ENCODE measurements around the gene MS4A4E.
A peak's percentile ranks its signal among the peaks of the same experiment; 100 is the strongest.
"Not testable (repeated sequence)": the region's sequence is repeated elsewhere in the genome, so short reads cannot be mapped to it uniquely, and the experiment has no call there.

The MS4A4E gene

GRCh38 chr11:60204922-60205321, 38.0 kb downstream of the MS4A4E start:
- H3K27me3 ChIP-seq (ENCODE audit: control insufficient read depth in 1 of 2, insufficient read depth in 1 of 2, low read length in 2 of 2), result no peaks in the 10 kb centered on the region
- H2BK5ac ChIP-seq (ENCODE audit: low read depth, low read length, poor library complexity, severe bottlenecking), result no peak overlapping the region
- H2AK5ac ChIP-seq (ENCODE audit: low read length, severe bottlenecking), result no peak overlapping the region
- H2BK120ac ChIP-seq (ENCODE audit: low read depth, low read length), result no peak overlapping the region
- H3K9me3 ChIP-seq (ENCODE audit: control insufficient read depth, low read length), result no peaks in the 10 kb centered on the region
- no peak overlapping the region for H3K27ac ChIP-seq (ENCODE audit: low read length, poor library complexity, severe bottlenecking)
- no peaks in the 10 kb centered on the region for H3K79me1 ChIP-seq (replicated peaks; ENCODE audit: low read length, poor library complexity, severe bottlenecking)
- no peak overlapping the region for H3K23ac ChIP-seq (ENCODE audit: low read length in 2 of 2)
- H4K91ac ChIP-seq (ENCODE audit: low read length), result no peak overlapping the region
- no peak overlapping the region for H3K4ac ChIP-seq (ENCODE audit: low read depth in 1 of 2, low read length in 2 of 2)
- 100% methylated on average over 2 of the region's 4 CpGs for WGBS
- H3K36me3 ChIP-seq (ENCODE audit: control insufficient read depth in 1 of 2, insufficient read depth in 2 of 2, low read depth in 1 of 2, low read length in 2 of 2), result no peaks in the 10 kb centered on the region
- H4K8ac ChIP-seq (ENCODE audit: low read length), result no peak overlapping the region
- H3K4me3 ChIP-seq (ENCODE audit: insufficient read depth in 1 of 2, low read depth in 1 of 2, low read length in 2 of 2), result no peak overlapping the region
- no peak overlapping the region for H3K4me2 ChIP-seq (ENCODE audit: low read length, poor library complexity, severe bottlenecking)
- H3K4me1 ChIP-seq (ENCODE audit: control insufficient read depth, insufficient read depth, low read depth, low read length), result no peaks in the 10 kb centered on the region
- no peak overlapping the region for H3K9ac ChIP-seq (ENCODE audit: low read length)
- no peak for DNase-seq
- no peak overlapping the region for H3K14ac ChIP-seq (ENCODE audit: low read length in 2 of 2)
- H2AFZ ChIP-seq (ENCODE audit: low read depth, low read length), result no peak overlapping the region
- H3K18ac ChIP-seq (ENCODE audit: low read depth in 1 of 2, low read length in 2 of 2), result no peak overlapping the region
- no peak overlapping the region for H2BK12ac ChIP-seq (ENCODE audit: low read length in 2 of 2)
- H2BK15ac ChIP-seq (ENCODE audit: low read depth, poor library complexity, severe bottlenecking), result no peak overlapping the region

GRCh38 chr11:60201334-60201733, 41.6 kb downstream of the MS4A4E start:
- H3K18ac ChIP-seq (ENCODE audit: low read depth in 1 of 2, low read length in 2 of 2); H3K4me1 ChIP-seq (ENCODE audit: control insufficient read depth, insufficient read depth, low read depth, low read length); H3K36me3 ChIP-seq (ENCODE audit: control insufficient read depth in 1 of 2, insufficient read depth in 2 of 2, low read depth in 1 of 2, low read length in 2 of 2); H3K9me3 ChIP-seq (ENCODE audit: control insufficient read depth, low read length); H3K23ac ChIP-seq (ENCODE audit: low read length in 2 of 2); H4K91ac ChIP-seq (ENCODE audit: low read length); H3K4ac ChIP-seq (ENCODE audit: low read depth in 1 of 2, low read length in 2 of 2); H2BK12ac ChIP-seq (ENCODE audit: low read length in 2 of 2); H2BK5ac ChIP-seq (ENCODE audit: low read depth, low read length, poor library complexity, severe bottlenecking); DNase-seq; H2BK15ac ChIP-seq (ENCODE audit: low read depth, poor library complexity, severe bottlenecking); H2AFZ ChIP-seq (ENCODE audit: low read depth, low read length); H3K14ac ChIP-seq (ENCODE audit: low read length in 2 of 2); H3K27me3 ChIP-seq (ENCODE audit: control insufficient read depth in 1 of 2, insufficient read depth in 1 of 2, low read length in 2 of 2); H3K4me3 ChIP-seq (ENCODE audit: insufficient read depth in 1 of 2, low read depth in 1 of 2, low read length in 2 of 2); H3K27ac ChIP-seq (ENCODE audit: low read length, poor library complexity, severe bottlenecking); H3K79me1 ChIP-seq (replicated peaks; ENCODE audit: low read length, poor library complexity, severe bottlenecking); H2BK120ac ChIP-seq (ENCODE audit: low read depth, low read length); H3K9ac ChIP-seq (ENCODE audit: low read length); H2AK5ac ChIP-seq (ENCODE audit: low read length, severe bottlenecking); H3K4me2 ChIP-seq (ENCODE audit: low read length, poor library complexity, severe bottlenecking); H4K8ac ChIP-seq (ENCODE audit: low read length): not testable (repeated sequence)
- 92% methylated on average over 6 of the region's 26 CpGs for WGBS

- Histone ChIP-seq H3K4me1 (ENCODE audit: control insufficient read depth, insufficient read depth, low read depth, low read length) (no peaks in the 10 kb centered on the region), H2BK15ac (ENCODE audit: low read depth, poor library complexity, severe bottlenecking) (no peak overlapping the region), H3K18ac (ENCODE audit: low read depth in 1 of 2, low read length in 2 of 2) (no peak overlapping the region), H3K9me3 (ENCODE audit: control insufficient read depth, low read length) (no peaks in the 10 kb centered on the region), H2AFZ (ENCODE audit: low read depth, low read length) (peak overlapping the region; percentile 27), H3K4ac (ENCODE audit: low read depth in 1 of 2, low read length in 2 of 2) (no peak overlapping the region), H3K4me3 (ENCODE audit: insufficient read depth in 1 of 2, low read depth in 1 of 2, low read length in 2 of 2) (no peak overlapping the region), H2AK5ac (ENCODE audit: low read length, severe bottlenecking) (no peak overlapping the region), H2BK5ac (ENCODE audit: low read depth, low read length, poor library complexity, severe bottlenecking) (no peak overlapping the region), H3K4me2 (ENCODE audit: low read length, poor library complexity, severe bottlenecking) (no peak overlapping the region), H3K27me3 (ENCODE audit: control insufficient read depth in 1 of 2, insufficient read depth in 1 of 2, low read length in 2 of 2) (no peaks in the 10 kb centered on the region), H2BK120ac (ENCODE audit: low read depth, low read length) (no peak overlapping the region), H3K27ac (ENCODE audit: low read length, poor library complexity, severe bottlenecking) (no peak overlapping the region), H3K36me3 (ENCODE audit: control insufficient read depth in 1 of 2, insufficient read depth in 2 of 2, low read depth in 1 of 2, low read length in 2 of 2) (no peaks in the 10 kb centered on the region), H3K79me1 (replicated peaks; ENCODE audit: low read length, poor library complexity, severe bottlenecking) (no peaks in the 10 kb centered on the region), H3K9ac (ENCODE audit: low read length) (no peak overlapping the region), H3K14ac (ENCODE audit: low read length in 2 of 2) (no peak overlapping the region), H3K23ac (ENCODE audit: low read length in 2 of 2) (no peak overlapping the region), H4K8ac (ENCODE audit: low read length) (no peak overlapping the region), H4K91ac (ENCODE audit: low read length) (no peak overlapping the region), H2BK12ac (ENCODE audit: low read length in 2 of 2) (no peak overlapping the region)
- DNase-seq, result no peak
- WGBS, result no CpG with 5 or more reads among the region's 1 CpG
Observed at GRCh38 chr11:60197442-60197841, 45.5 kb downstream of the MS4A4E start.

GRCh38 chr11:60195923-60196368, 47.0 kb downstream of the MS4A4E start:
- H2AFZ ChIP-seq (ENCODE audit: low read depth, low read length), result no peak overlapping the region
- H3K27me3 ChIP-seq (ENCODE audit: control insufficient read depth in 1 of 2, insufficient read depth in 1 of 2, low read length in 2 of 2), result no peaks in the 10 kb centered on the region
- no peak overlapping the region for H3K4me3 ChIP-seq (ENCODE audit: insufficient read depth in 1 of 2, low read depth in 1 of 2, low read length in 2 of 2)
- no peaks in the 10 kb centered on the region for H3K4me1 ChIP-seq (ENCODE audit: control insufficient read depth, insufficient read depth, low read depth, low read length)
- no peak overlapping the region for H2BK5ac ChIP-seq (ENCODE audit: low read depth, low read length, poor library complexity, severe bottlenecking)
- DNase-seq, result no peak
- no peak overlapping the region for H2AK5ac ChIP-seq (ENCODE audit: low read length, severe bottlenecking)
- H3K14ac ChIP-seq (ENCODE audit: low read length in 2 of 2), result no peak overlapping the region
- H3K18ac ChIP-seq (ENCODE audit: low read depth in 1 of 2, low read length in 2 of 2), result no peak overlapping the region
- no peak overlapping the region for H3K27ac ChIP-seq (ENCODE audit: low read length, poor library complexity, severe bottlenecking)
- no peaks in the 10 kb centered on the region for H3K79me1 ChIP-seq (replicated peaks; ENCODE audit: low read length, poor library complexity, severe bottlenecking)
- H4K91ac ChIP-seq (ENCODE audit: low read length), result no peak overlapping the region
- no peak overlapping the region for H3K4me2 ChIP-seq (ENCODE audit: low read length, poor library complexity, severe bottlenecking)
- H3K9ac ChIP-seq (ENCODE audit: low read length), result no peak overlapping the region
- no peaks in the 10 kb centered on the region for H3K9me3 ChIP-seq (ENCODE audit: control insufficient read depth, low read length)
- no peak overlapping the region for H3K4ac ChIP-seq (ENCODE audit: low read depth in 1 of 2, low read length in 2 of 2)
- no peak overlapping the region for H3K23ac ChIP-seq (ENCODE audit: low read length in 2 of 2)
- 65% methylated on average over 4 of the region's 4 CpGs for WGBS
- H3K36me3 ChIP-seq (ENCODE audit: control insufficient read depth in 1 of 2, insufficient read depth in 2 of 2, low read depth in 1 of 2, low read length in 2 of 2), result no peaks in the 10 kb centered on the region
- no peak overlapping the region for H4K8ac ChIP-seq (ENCODE audit: low read length)
- H2BK120ac ChIP-seq (ENCODE audit: low read depth, low read length), result no peak overlapping the region
- H2BK15ac ChIP-seq (ENCODE audit: low read depth, poor library complexity, severe bottlenecking), result no peak overlapping the region
- H2BK12ac ChIP-seq (ENCODE audit: low read length in 2 of 2), result no peak overlapping the region
